BJ (cell line): ENCODE data around the gene CEP192. TPM values are rescaled to one million over a fixed set of nuclear protein-coding genes. Genes with fewer than 3 reads are reported as not detected.

Experiments
- CTCF ChIA-PET: fragments of 350-600 bp; formaldehyde crosslinking; extraction: SDS; loops from one replicate; lab custom pipeline; 2021; ENCODE audit warnings: antibody characterized with exemption, inconsistent platforms; lab: Yijun Ruan, JAX
- POLR2A ChIA-PET: fragments of 300-600 bp; sonication (Branson Sonifier 250); formaldehyde crosslinking; extraction: SDS; loops from one replicate; lab custom pipeline; 2021; ENCODE audit warnings: antibody characterized with exemption; lab: Charles Lee
- DNase-seq: peaks from one replicate; pipeline ENCODE4 v3.0.0-alpha.2; 2011; ENCODE audit warnings: low read depth
- H3K27me3 ChIP-seq: 2 replicates; pipeline ENCODE4 v1.6.0; 2011; ENCODE audit warnings: low read length; ENCODE audit not compliant: control insufficient read depth, insufficient read depth
- H3K36me3 ChIP-seq: 2 replicates; pipeline ENCODE4 v1.5.1; 2011; ENCODE audit warnings: low read length; ENCODE audit not compliant: control insufficient read depth, insufficient read depth
- H3K4me3 ChIP-seq: 2 replicates; pipeline ENCODE4 v1.5.1; 2011; ENCODE audit warnings: low read depth, mild to moderate bottlenecking, control low read depth, low read length
- CTCF ChIP-seq: IDR thresholded peaks from 2 replicates; pipeline ENCODE4 v1.5.1; 2011; ENCODE audit warnings: low read depth, mild to moderate bottlenecking, control low read depth, inconsistent platforms, low read length, moderate library complexity; ENCODE audit not compliant: insufficient read depth
- polyA plus RNA-seq: library from polyadenylated mRNA; depleted of rRNA; stranded (reverse); fragments of >200 nt; gene quantifications from 2 replicates; pipeline ENCODE4 v1.2.3, GENCODE V29; 2011

Gene CEP192
- polyA plus RNA-seq, 1 experiment, result 13.3 TPM

DNA sequence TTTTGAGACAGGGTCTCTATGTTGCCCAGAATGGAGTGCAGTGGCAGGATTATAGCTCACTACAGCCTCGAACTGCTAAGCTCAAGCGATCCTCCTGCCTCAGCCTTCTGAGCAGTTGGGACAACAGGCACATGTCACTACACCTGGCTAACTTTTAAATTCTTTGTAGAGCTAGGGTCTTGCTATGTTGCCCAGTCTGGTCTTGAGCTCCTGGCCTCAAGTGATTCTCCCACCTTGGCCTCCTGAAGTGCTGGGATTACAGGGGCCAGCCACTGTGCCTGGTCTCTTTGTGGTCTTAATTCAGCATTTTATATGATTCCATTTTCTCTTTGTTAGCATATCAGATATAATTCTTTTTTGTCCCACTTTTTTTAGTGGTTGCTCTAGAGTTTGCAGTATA is 34.1 kb downstream of the CEP192 start:
- Histone ChIP-seq H3K27me3 (no peaks in the 10 kb centered on the region), H3K36me3 (peaks cover 1% of the 10 kb centered on the region; the same call in 1 of the 2 replicates), H3K4me3 (no peak overlapping the region)
- CTCF ChIA-PET, result no interaction called here
- POLR2A ChIA-PET, result no interaction called here
- no peak for TF ChIP-seq CTCF
- no peak for DNase-seq

DNA sequence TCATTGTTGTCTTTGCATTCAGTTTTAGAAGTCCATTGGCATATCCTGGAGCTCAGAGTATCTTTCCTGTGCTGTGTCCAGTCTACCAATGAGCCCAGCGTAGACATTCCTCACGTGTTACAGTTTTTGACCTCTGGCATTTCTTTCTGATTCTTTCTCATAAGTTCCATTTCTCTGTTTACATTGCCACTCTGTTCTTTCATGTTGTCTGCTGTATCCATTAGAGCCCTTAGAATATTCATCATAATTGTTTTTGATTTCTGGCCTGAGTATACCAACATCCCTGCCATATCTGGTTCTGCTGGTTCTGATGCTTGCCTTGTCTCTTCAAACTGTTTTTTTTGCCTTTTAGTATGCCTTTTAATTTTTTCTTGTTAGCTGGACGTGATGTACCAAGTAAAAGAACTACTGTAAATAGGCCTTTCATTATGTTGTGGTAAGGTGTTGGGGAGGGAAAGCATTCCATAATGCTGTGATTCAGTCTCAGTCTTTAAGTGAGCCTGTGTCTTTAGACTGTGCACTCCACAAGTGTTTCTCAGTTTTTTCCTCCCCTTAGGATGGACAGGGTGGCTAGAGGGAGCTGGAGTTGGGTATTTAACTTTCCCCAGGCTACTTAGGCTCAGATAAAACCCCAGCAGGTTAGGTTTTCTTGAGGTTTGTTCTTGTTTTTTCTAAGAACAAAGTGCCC is 35.6 kb downstream of the CEP192 start:
- H3K36me3 ChIP-seq, result peaks cover 1% of the 10 kb centered on the region; the same call in 1 of the 2 replicates
- H3K27me3 ChIP-seq, result no peaks in the 10 kb centered on the region
- POLR2A ChIA-PET, result no interaction called here
- DNase-seq, result no peak
- no peak overlapping the region for H3K4me3 ChIP-seq
- CTCF ChIA-PET, result no interaction called here
- TF ChIP-seq CTCF, result no peak

DNA sequence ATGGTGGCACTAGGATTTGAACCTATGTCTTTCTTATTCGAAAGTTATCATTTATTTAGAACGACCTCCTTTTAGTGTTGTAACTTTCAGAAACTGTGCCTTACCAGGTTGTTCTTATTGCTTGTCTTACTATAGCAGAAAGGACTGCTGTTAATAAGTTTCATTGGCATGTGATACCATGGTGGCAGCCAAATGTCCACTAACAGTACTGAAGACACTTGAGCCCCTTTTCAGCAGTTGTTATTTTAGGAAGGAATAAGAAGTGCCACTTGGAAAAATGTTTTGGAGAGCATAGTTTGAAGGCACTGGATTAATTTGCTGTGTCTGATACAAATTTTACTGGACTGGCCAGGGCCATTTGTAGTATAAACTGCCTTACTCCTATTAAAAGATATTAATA is 37.7 kb downstream of the CEP192 start:
- H3K4me3 ChIP-seq, result no peak overlapping the region
- POLR2A ChIA-PET, result no interaction called here
- CTCF ChIA-PET, result no interaction called here
- peaks cover 1% of the 10 kb centered on the region; the same call in 1 of the 2 replicates for H3K36me3 ChIP-seq
- no peak for DNase-seq
- no peaks in the 10 kb centered on the region for H3K27me3 ChIP-seq
- no peak for TF ChIP-seq CTCF

DNA sequence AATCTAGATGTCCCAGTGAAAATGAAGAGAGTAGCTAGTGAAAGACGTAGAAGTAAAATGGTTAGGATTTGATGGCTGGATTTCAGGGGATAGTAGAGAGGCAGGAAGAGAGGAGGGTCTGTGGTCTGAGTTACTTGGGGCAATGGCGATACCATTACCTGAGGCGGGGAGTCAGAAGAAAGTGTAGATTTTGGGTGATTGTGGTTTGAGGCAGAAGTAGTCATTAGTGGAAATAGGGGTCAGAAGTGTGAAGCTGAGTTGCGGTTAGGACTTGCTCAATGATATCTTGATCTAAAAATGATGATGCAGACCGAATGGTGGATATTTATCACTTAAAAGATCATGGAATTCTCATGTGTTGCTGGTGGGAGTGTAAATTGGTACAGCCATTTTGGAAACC is 41.0 kb downstream of the CEP192 start:
- Histone ChIP-seq H3K36me3 (peaks cover 1% of the 10 kb centered on the region; the same call in 1 of the 2 replicates), H3K27me3 (no peaks in the 10 kb centered on the region), H3K4me3 (no peak overlapping the region)
- DNase-seq, result no peak
- POLR2A ChIA-PET, result no interaction called here
- TF ChIP-seq CTCF, result no peak
- CTCF ChIA-PET, result no interaction called here

GRCh38 chr18:13035249-13035914 is 44.2 kb downstream of the CEP192 start:
- ChIA-PET POLR2A (no interaction called here), CTCF (no interaction called here)
- no peak for TF ChIP-seq CTCF
- H3K36me3 ChIP-seq, result no peaks in the 10 kb centered on the region
- no peak for DNase-seq
- no peak overlapping the region for H3K4me3 ChIP-seq
- H3K27me3 ChIP-seq, result no peaks in the 10 kb centered on the region
